Measurements from ENCODE around the gene RAD51B.

DNA sequence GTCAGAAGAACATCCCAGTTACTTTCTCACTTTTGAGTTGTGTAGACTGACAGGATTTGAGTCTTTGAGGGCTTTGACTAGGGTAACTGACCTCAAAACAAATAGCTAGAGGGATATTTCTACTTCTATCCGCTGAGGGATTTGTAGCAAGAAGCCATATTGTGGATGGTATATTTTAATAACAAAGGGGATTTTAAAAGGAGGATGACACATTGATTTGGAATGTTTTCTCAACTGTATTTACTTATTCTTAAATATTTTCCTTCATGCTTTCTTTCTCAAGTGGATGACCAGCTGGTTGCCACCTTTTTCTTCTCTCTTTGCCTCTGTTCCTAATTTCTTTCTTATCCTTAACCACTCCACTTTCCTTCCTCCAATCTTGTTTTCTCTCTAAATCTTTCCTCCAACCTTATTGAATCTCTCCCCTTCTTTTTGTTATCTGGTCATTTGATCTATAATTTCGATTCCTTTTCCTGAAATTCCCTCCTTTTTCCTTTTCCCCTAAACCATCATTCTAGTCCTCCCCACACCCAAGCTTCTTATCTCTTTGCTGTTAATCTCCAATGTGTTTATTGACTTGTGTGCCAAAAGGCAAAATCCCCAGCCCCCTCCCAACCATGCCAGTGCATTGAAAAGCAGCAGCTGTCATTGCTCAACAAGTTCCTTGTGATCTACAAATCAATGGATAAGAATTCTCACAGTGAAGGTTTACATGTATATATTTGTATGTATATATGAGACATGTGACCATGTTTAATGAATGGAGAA lies 411.6 kb downstream of the RAD51B start:
- TF ChIP-seq, protein P1, sequence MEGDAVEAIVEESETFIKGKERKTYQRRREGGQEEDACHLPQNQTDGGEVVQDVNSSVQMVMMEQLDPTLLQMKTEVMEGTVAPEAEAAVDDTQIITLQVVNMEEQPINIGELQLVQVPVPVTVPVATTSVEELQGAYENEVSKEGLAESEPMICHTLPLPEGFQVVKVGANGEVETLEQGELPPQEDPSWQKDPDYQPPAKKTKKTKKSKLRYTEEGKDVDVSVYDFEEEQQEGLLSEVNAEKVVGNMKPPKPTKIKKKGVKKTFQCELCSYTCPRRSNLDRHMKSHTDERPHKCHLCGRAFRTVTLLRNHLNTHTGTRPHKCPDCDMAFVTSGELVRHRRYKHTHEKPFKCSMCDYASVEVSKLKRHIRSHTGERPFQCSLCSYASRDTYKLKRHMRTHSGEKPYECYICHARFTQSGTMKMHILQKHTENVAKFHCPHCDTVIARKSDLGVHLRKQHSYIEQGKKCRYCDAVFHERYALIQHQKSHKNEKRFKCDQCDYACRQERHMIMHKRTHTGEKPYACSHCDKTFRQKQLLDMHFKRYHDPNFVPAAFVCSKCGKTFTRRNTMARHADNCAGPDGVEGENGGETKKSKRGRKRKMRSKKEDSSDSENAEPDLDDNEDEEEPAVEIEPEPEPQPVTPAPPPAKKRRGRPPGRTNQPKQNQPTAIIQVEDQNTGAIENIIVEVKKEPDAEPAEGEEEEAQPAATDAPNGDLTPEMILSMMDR (IDR thresholded peaks at IDR 0.05 in 2 of 3, conservative IDR thresholded peaks at IDR 0.05 in 1 of 3; ENCODE audit: borderline replicate concordance in 1 of 3, insufficient read depth in 1 of 3, low read depth in 2 of 3, low read length in 2 of 3), result no peak
- TF ChIP-seq POLR2AphosphoS5 (IDR thresholded peaks at IDR 0.05; ENCODE audit: low read depth, low read length), result no peak
- TF ChIP-seq, protein P2, sequence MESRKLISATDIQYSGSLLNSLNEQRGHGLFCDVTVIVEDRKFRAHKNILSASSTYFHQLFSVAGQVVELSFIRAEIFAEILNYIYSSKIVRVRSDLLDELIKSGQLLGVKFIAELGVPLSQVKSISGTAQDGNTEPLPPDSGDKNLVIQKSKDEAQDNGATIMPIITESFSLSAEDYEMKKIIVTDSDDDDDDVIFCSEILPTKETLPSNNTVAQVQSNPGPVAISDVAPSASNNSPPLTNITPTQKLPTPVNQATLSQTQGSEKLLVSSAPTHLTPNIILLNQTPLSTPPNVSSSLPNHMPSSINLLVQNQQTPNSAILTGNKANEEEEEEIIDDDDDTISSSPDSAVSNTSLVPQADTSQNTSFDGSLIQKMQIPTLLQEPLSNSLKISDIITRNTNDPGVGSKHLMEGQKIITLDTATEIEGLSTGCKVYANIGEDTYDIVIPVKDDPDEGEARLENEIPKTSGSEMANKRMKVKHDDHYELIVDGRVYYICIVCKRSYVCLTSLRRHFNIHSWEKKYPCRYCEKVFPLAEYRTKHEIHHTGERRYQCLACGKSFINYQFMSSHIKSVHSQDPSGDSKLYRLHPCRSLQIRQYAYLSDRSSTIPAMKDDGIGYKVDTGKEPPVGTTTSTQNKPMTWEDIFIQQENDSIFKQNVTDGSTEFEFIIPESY (IDR thresholded peaks at IDR 0.05; ENCODE audit: extremely low read depth, insufficient replicate concordance, low read length), result no peak
- no peak for TF ChIP-seq YY1 (IDR thresholded peaks at IDR 0.05; ENCODE audit: extremely low read depth, insufficient replicate concordance, low read depth, low read length)

All from HCT116 (cell line).